IMR-90 (cell line): ENCODE results near the gene CEP70. TPM values are rescaled to one million over a fixed set of nuclear protein-coding genes. Genes with fewer than 3 reads are reported as not detected.

Experiments
- ATAC-seq: fragments of 200-7000 bp; cut with Tn5 transposase; 2 replicates; pipeline ENCODE4 v1.9.1; 2020; ENCODE audit warnings: low read depth, mild to moderate bottlenecking, moderate library complexity
- BruUV-seq: library from RNA; stranded (reverse); fragments of 400-500 nt; replicated peaks from 2 replicates; lab custom pipeline; 2021; lab: Mats Ljungman, UMichigan
- CTCF ChIA-PET: fragments of 300-600 bp; formaldehyde crosslinking; extraction: SDS; loops from one replicate; lab custom pipeline; 2021; ENCODE audit warnings: antibody characterized with exemption; lab: Yijun Ruan, JAX
- POLR2A ChIA-PET: fragments of 300-600 bp; sonication (Branson Sonifier 250); formaldehyde crosslinking; loops from one replicate; lab custom pipeline; 2022; ENCODE audit warnings: antibody characterized with exemption; ENCODE audit not compliant: unreplicated experiment; lab: Charles Lee
- DNase-seq: peaks from one replicate; pipeline ENCODE4 v3.0.0; 2013
- H2AFZ ChIP-seq: replicated peaks from 2 replicates; pipeline ENCODE3; 2013; ENCODE audit warnings: low read length, mild to moderate bottlenecking; ENCODE audit not compliant: poor library complexity
- H2AK5ac ChIP-seq: 2 replicates; pipeline ENCODE4 v1.6.1; 2013; ENCODE audit warnings: low read depth, low read length, inconsistent platforms
- H2AK9ac ChIP-seq: replicated peaks from 2 replicates; pipeline ENCODE3; 2013; ENCODE audit warnings: mild to moderate bottlenecking, low read depth, low read length, moderate library complexity; ENCODE audit not compliant: poor library complexity
- H2BK120ac ChIP-seq: 2 replicates; pipeline ENCODE4 v1.6.1; 2013; ENCODE audit warnings: low read depth, low read length, inconsistent platforms
- H2BK15ac ChIP-seq: 3 replicates; pipeline ENCODE4 v1.6.1; 2013; ENCODE audit warnings: low read depth, low read length, inconsistent platforms
- H2BK20ac ChIP-seq: 2 replicates; pipeline ENCODE4 v1.6.1; 2013; ENCODE audit warnings: low read depth, mild to moderate bottlenecking, inconsistent platforms, low read length, moderate library complexity
- H2BK5ac ChIP-seq: 2 replicates; pipeline ENCODE4 v1.6.1; 2013; ENCODE audit warnings: mild to moderate bottlenecking, low read depth, low read length, inconsistent platforms; ENCODE audit not compliant: poor library complexity, severe bottlenecking
- H3K14ac ChIP-seq: replicated peaks from 2 replicates; pipeline ENCODE4 v1.6.1; 2013; ENCODE audit warnings: low read depth, low read length, inconsistent platforms
- H3K18ac ChIP-seq: 2 replicates; pipeline ENCODE4 v1.6.1; 2013; ENCODE audit warnings: low read depth, low read length, control low read depth
- H3K23ac ChIP-seq: 2 replicates; pipeline ENCODE4 v1.6.1; 2013; ENCODE audit warnings: low read depth, low read length, inconsistent platforms
- H3K27ac ChIP-seq: 2 replicates; pipeline ENCODE4 v1.5.1; 2013; ENCODE audit warnings: mild to moderate bottlenecking, control low read depth, low read length; ENCODE audit not compliant: insufficient read depth
- H3K27me3 ChIP-seq: 2 replicates; pipeline ENCODE4 v1.6.1; 2013; ENCODE audit warnings: low read length; ENCODE audit not compliant: control insufficient read depth, insufficient read depth
- H3K36me3 ChIP-seq: 2 replicates; pipeline ENCODE4 v1.6.1; 2013; ENCODE audit warnings: low read length, mixed read lengths; ENCODE audit not compliant: control insufficient read depth, insufficient read depth
- H3K4ac ChIP-seq: 2 replicates; pipeline ENCODE4 v1.6.1; 2013; ENCODE audit warnings: low read depth, low read length, inconsistent platforms
- H3K4me1 ChIP-seq: 2 replicates; pipeline ENCODE4 v1.6.1; 2013; ENCODE audit warnings: low read length, mixed read lengths; ENCODE audit not compliant: control insufficient read depth, insufficient read depth
- H3K4me2 ChIP-seq: 2 replicates; pipeline ENCODE4 v1.6.1; 2013; ENCODE audit warnings: low read depth, mild to moderate bottlenecking, control low read depth, low read length, moderate library complexity
- H3K4me3 ChIP-seq: 2 replicates; pipeline ENCODE4 v1.5.1; 2013; ENCODE audit warnings: low read depth, mild to moderate bottlenecking, control low read depth, low read length, moderate library complexity; ENCODE audit not compliant: insufficient read depth
- H3K56ac ChIP-seq: 2 replicates; pipeline ENCODE4 v1.6.1; 2013; ENCODE audit warnings: low read length, inconsistent platforms; ENCODE audit not compliant: insufficient read depth; ENCODE audit errors: extremely low read depth
- H3K79me1 ChIP-seq, 2 experiments: 2 replicates each; pipeline ENCODE4 v1.6.1; 2013; ENCODE audit warnings: low read length in 2 of 2, inconsistent platforms in 1 of 2, low read depth in 1 of 2
- H3K9ac ChIP-seq: 2 replicates; pipeline ENCODE4 v1.6.1; 2013; ENCODE audit warnings: low read depth, low read length, control low read depth
- H3K9me1 ChIP-seq: 2 replicates; pipeline ENCODE4 v1.6.1; 2013; ENCODE audit warnings: low read length, inconsistent platforms; ENCODE audit not compliant: insufficient read depth
- H3K9me3 ChIP-seq: 2 replicates; pipeline ENCODE4 v1.6.1; 2013; ENCODE audit warnings: low read length; ENCODE audit not compliant: control insufficient read depth, insufficient read depth
- H4K20me1 ChIP-seq: 2 replicates; pipeline ENCODE4 v1.6.1; 2013; ENCODE audit warnings: low read length, inconsistent platforms; ENCODE audit not compliant: insufficient read depth
- H4K5ac ChIP-seq: 2 replicates; pipeline ENCODE4 v1.6.1; 2013; ENCODE audit warnings: mild to moderate bottlenecking, low read depth, low read length, control low read depth
- H4K8ac ChIP-seq, 2 experiments: 2 replicates each; pipeline ENCODE4 v1.6.1; 2013; ENCODE audit warnings: low read depth in 2 of 2, low read length in 2 of 2, control low read depth in 1 of 2, inconsistent platforms in 1 of 2
- H4K91ac ChIP-seq: 2 replicates; pipeline ENCODE4 v1.6.1; 2013; ENCODE audit warnings: low read depth, low read length, inconsistent platforms; ENCODE audit not compliant: insufficient read depth
- BHLHE40 ChIP-seq: fragments of 150-350 bp; IDR thresholded peaks from 2 replicates; pipeline ENCODE4 v1.6.1; 2016; ENCODE audit warnings: mild to moderate bottlenecking, low read depth, low read length
- CEBPB ChIP-seq: IDR thresholded peaks from 2 replicates; pipeline ENCODE4 v1.6.1; 2012; ENCODE audit warnings: low read depth, low read length, improper control_type of control experiment
- CHD1 ChIP-seq: IDR thresholded peaks from 2 replicates; pipeline ENCODE4 v1.6.1; 2012; ENCODE audit warnings: low read depth, low read length, improper control_type of control experiment
- FOS ChIP-seq: fragments of 150-350 bp; IDR thresholded peaks from 2 replicates; pipeline ENCODE4 v1.6.1; 2016; ENCODE audit warnings: low read depth, low read length
- MAFK ChIP-seq: IDR thresholded peaks from 2 replicates; pipeline ENCODE4 v1.6.1; 2012; ENCODE audit warnings: low read depth, low read length, improper control_type of control experiment
- MAZ ChIP-seq: IDR thresholded peaks from 2 replicates; pipeline ENCODE4 v1.6.1; 2012; ENCODE audit warnings: low read depth, mild to moderate bottlenecking, low read length, improper control_type of control experiment, moderate library complexity, borderline replicate concordance
- MXI1 ChIP-seq: IDR thresholded peaks from 2 replicates; pipeline ENCODE4 v1.6.1; 2012; ENCODE audit warnings: low read depth, mild to moderate bottlenecking, low read length, moderate library complexity, borderline replicate concordance
- NFE2L2 ChIP-seq: fragments of 150-350 bp; IDR thresholded peaks from 2 replicates; pipeline ENCODE4 v1.6.1; 2016; ENCODE audit warnings: low read depth, mild to moderate bottlenecking, low read length
- POLR2A ChIP-seq: IDR thresholded peaks from 2 replicates; pipeline ENCODE4 v1.6.1; 2012; ENCODE audit warnings: mild to moderate bottlenecking, low read depth, low read length
- RAD21 ChIP-seq: IDR thresholded peaks from 2 replicates; pipeline ENCODE4 v1.6.1; 2012; ENCODE audit warnings: low read length, improper control_type of control experiment
- RCOR1 ChIP-seq: IDR thresholded peaks from 2 replicates; pipeline ENCODE4 v1.6.1; 2012; ENCODE audit warnings: mild to moderate bottlenecking, low read length, improper control_type of control experiment; ENCODE audit not compliant: insufficient replicate concordance
- RFX5 ChIP-seq: IDR thresholded peaks from 2 replicates; pipeline ENCODE4 v1.8.0; 2012; ENCODE audit warnings: low read depth, mild to moderate bottlenecking, low read length, moderate library complexity
- SMC3 ChIP-seq: fragments of 150-350 bp; IDR thresholded peaks from 2 replicates; pipeline ENCODE4 v1.6.1; 2016; ENCODE audit warnings: low read depth, mild to moderate bottlenecking, antibody characterized with exemption, low read length, moderate library complexity
- WGBS, 2 experiments: methylation state at CpG; one replicate each; pipeline versions ENCODE4 v1.1.5 to v1.1.7; 2013; ENCODE audit warnings: missing lambda C conversion rate in 2 of 2; ENCODE audit not compliant: insufficient read length in 1 of 2; ENCODE audit errors: extremely low coverage in 2 of 2; 5-methylcytosine and 5-hydroxymethylcytosine counted together
- dilution Hi-C: fragments of 300-500 bp; cut with HindIII; formaldehyde crosslinking; loops from one replicate; pipeline ENCODE4 v1.14.3; 2018; ENCODE audit warnings: low sequenced_read_pairs; ENCODE audit not compliant: unreplicated experiment
- in situ Hi-C: fragments of 300-500 bp; cut with MboI; formaldehyde crosslinking; loops from 3 replicates; pipeline ENCODE4 v1.14.3; 2019; ENCODE audit warnings: low sequenced_read_pairs, inconsistent platforms, mixed read lengths
- intact Hi-C: fragments of 100-400 bp; cut with micrococcal nuclease; formaldehyde crosslinking; loops from 2 replicates; pipeline ENCODE4 v1.10.0; 2022
- polyA plus RNA-seq, 3 experiments: library from polyadenylated mRNA; depleted of rRNA; stranded (reverse); fragments of >200 nt; gene quantifications; 2 replicates each; pipeline ENCODE4 v1.2.3, GENCODE V29; 2012; ENCODE audit warnings: low replicate concordance in 1 of 3
- total RNA-seq: library from RNA; depleted of rRNA; stranded (reverse); fragments of >200 nt; gene quantifications from 2 replicates; pipeline ENCODE4 v1.2.3, GENCODE V29; 2012
- TF ChIP-seq, protein P1 (sequence below): fragments of 150-350 bp; IDR thresholded peaks from 2 replicates; pipeline ENCODE4 v1.6.1; 2017; ENCODE audit warnings: mild to moderate bottlenecking, antibody characterized with exemption, low read length, low read depth
- TF ChIP-seq, protein P2 (sequence below): fragments of 150-350 bp; IDR thresholded peaks from 2 replicates; pipeline ENCODE4 v1.6.1; 2016; ENCODE audit warnings: low read depth, mild to moderate bottlenecking, low read length, moderate library complexity, borderline replicate concordance
- TF ChIP-seq, protein P3 (sequence below): conservative IDR thresholded peaks from 2 replicates; pipeline ENCODE4 v1.5.1; 2012; ENCODE audit warnings: mild to moderate bottlenecking, low read depth, low read length, improper control_type of control experiment

Gene CEP70
- total and polyA plus RNA-seq, 2 of the 4 experiments (the other 2 are of a cell fraction) = 4.6 to 11.1 TPM

DNA sequence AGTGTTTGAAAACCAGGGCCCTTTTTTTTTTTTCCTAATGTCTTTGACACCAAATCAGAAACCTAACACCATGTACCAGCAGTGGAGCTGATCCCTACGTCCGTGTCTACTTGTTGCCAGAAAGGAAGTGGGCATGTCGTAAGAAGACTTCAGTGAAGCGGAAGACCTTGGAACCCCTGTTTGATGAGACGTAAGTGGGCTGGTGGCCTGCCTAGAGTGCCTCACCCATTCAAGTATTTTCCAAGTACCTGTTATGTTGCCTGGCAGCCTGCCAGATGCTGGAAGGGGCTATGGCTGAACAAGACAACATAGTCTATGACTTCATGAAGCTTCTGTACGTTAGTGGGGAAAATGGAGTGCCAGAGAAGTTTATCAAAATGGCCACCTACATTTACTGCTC is 119.9 kb downstream of the CEP70 start:
- Histone ChIP-seq H3K4ac (no peak overlapping the region), H3K9me3 (no peaks in the 10 kb centered on the region), H3K36me3 (no peaks in the 10 kb centered on the region), H2BK120ac (no peak overlapping the region), H4K8ac (no peak overlapping the region), H2AK9ac (no peak overlapping the region), H3K4me1 (no peaks in the 10 kb centered on the region), H2AFZ (no peak overlapping the region), H3K14ac (no peak overlapping the region), H4K5ac (no peak overlapping the region), H3K27ac (no peak overlapping the region), H2BK15ac (no peak overlapping the region), H3K9ac (no peak overlapping the region), H3K56ac (no peak overlapping the region), H3K18ac (no peak overlapping the region), H3K79me1 (no peaks in the 10 kb centered on the region), H2BK5ac (no peak overlapping the region), H3K4me2 (no peak overlapping the region), H2BK20ac (no peak overlapping the region), H2AK5ac (no peak overlapping the region), H3K23ac (no peak overlapping the region), H4K91ac (no peak overlapping the region), H4K20me1 (no peaks in the 10 kb centered on the region), H3K27me3 (peaks cover 2% of the 10 kb centered on the region), H3K9me1 (no peaks in the 10 kb centered on the region), H3K4me3 (no peak overlapping the region)
- DNase-seq = no peak
- WGBS, 2 experiments = no CpG with 5 or more reads among the region's 6 CpGs
- CTCF ChIA-PET = no interaction called here
- in situ Hi-C loops (no loop called here), dilution Hi-C loops (no loop called here), intact Hi-C loops (no loop called here)
- ATAC-seq = no peak
- TF ChIP-seq MXI1 (no peak), FOS (no peak), SMC3 (no peak), RAD21 (no peak), RCOR1 (no peak), MAZ (no peak), CHD1 (no peak), CEBPB (no peak), NFE2L2 (no peak), BHLHE40 (no peak), POLR2A (no peak), MAFK (no peak), RFX5 (no peak)
- TF ChIP-seq, protein P1, sequence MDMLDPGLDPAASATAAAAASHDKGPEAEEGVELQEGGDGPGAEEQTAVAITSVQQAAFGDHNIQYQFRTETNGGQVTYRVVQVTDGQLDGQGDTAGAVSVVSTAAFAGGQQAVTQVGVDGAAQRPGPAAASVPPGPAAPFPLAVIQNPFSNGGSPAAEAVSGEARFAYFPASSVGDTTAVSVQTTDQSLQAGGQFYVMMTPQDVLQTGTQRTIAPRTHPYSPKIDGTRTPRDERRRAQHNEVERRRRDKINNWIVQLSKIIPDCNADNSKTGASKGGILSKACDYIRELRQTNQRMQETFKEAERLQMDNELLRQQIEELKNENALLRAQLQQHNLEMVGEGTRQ = no peak
- TF ChIP-seq, protein P2, sequence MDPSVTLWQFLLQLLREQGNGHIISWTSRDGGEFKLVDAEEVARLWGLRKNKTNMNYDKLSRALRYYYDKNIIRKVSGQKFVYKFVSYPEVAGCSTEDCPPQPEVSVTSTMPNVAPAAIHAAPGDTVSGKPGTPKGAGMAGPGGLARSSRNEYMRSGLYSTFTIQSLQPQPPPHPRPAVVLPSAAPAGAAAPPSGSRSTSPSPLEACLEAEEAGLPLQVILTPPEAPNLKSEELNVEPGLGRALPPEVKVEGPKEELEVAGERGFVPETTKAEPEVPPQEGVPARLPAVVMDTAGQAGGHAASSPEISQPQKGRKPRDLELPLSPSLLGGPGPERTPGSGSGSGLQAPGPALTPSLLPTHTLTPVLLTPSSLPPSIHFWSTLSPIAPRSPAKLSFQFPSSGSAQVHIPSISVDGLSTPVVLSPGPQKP = no peak
- TF ChIP-seq, protein P3, sequence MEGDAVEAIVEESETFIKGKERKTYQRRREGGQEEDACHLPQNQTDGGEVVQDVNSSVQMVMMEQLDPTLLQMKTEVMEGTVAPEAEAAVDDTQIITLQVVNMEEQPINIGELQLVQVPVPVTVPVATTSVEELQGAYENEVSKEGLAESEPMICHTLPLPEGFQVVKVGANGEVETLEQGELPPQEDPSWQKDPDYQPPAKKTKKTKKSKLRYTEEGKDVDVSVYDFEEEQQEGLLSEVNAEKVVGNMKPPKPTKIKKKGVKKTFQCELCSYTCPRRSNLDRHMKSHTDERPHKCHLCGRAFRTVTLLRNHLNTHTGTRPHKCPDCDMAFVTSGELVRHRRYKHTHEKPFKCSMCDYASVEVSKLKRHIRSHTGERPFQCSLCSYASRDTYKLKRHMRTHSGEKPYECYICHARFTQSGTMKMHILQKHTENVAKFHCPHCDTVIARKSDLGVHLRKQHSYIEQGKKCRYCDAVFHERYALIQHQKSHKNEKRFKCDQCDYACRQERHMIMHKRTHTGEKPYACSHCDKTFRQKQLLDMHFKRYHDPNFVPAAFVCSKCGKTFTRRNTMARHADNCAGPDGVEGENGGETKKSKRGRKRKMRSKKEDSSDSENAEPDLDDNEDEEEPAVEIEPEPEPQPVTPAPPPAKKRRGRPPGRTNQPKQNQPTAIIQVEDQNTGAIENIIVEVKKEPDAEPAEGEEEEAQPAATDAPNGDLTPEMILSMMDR = no peak
- POLR2A ChIA-PET = interaction anchor here (0.7 kb wide), 1 partner anchor 449 kb away, joined by 6 read pairs; no protein-coding TSS in a partner anchor
- BruUV-seq = no TSS peak
